Measurements from ENCODE around the gene ATP6V0A1.

ATP6V0A1 gene

DNA sequence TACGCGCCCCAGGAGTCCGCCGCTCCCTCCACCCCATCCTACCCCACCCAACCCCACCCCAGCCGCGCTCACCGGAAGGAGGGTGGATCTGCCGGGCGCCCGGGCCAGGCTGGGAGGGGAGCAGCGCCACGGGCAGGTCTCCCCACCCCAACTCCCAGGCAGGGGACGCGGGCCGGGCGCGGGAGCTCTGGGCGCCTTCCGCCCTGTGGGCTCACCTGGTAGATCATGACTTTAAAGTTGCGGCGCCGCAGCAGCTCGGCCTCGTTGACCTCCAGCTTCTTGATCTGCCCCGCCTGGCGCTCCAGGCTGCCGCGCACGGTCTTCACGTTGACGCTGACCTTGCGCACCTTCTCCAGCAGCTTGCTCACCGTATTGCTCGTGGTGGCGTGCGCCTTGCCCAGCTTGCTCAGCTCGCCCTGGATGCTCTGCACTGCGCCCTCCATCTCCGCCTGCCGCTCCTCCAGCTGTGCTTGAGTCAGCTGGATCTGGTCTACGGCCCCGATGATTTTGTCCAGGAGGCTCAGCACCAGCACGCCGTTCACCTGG, 36.2 kb upstream of the ATP6V0A1 start:
- Histone ChIP-seq H2BK5ac (ENCODE audit: low read length) (no peak overlapping the region), H4K5ac (ENCODE audit: low read length) (no peak overlapping the region), H3K79me2 (ENCODE audit: control insufficient read depth, insufficient read depth, low read length) (no peaks in the 10 kb centered on the region), H4K8ac (ENCODE audit: low read depth, low read length) (no peak overlapping the region), H3K23ac (ENCODE audit: low read length) (no peak overlapping the region), H3K27ac (ENCODE audit: low read depth, low read length) (no peak overlapping the region), H2AK5ac (ENCODE audit: low read length) (no peak overlapping the region), H3K79me1 (ENCODE audit: low read length) (no peaks in the 10 kb centered on the region), H3K36me3 (ENCODE audit: control insufficient read depth, insufficient read depth, low read length) (no peaks in the 10 kb centered on the region), H3K9ac (ENCODE audit: low read length) (peak overlapping the region; percentile 77), H3K27me3 (ENCODE audit: insufficient read depth, low read length, poor library complexity) (no peaks in the 10 kb centered on the region), H2BK15ac (replicated peaks; ENCODE audit: low read depth) (no peak overlapping the region), H2BK120ac (ENCODE audit: low read depth, low read length) (no peak overlapping the region), H3K4me1 (ENCODE audit: control insufficient read depth, low read depth, low read length) (no peaks in the 10 kb centered on the region), H3K4me2 (ENCODE audit: low read length) (peak overlapping the region; percentile 99), H3K56ac (ENCODE audit: low read length) (peak overlapping the region; percentile 89), H3K4ac (ENCODE audit: low read depth, low read length) (no peak overlapping the region), H3K18ac (ENCODE audit: low read length) (peak overlapping the region; percentile 20), H3K4me3 (ENCODE audit: low read length) (peak overlapping the region; percentile 72)
- peak; percentile 68 for DNase-seq
- no CpG with 5 or more reads among the region's 44 CpGs for WGBS (ENCODE audit: extremely low coverage, insufficient coverage, low lambda C conversion rate)

DNA sequence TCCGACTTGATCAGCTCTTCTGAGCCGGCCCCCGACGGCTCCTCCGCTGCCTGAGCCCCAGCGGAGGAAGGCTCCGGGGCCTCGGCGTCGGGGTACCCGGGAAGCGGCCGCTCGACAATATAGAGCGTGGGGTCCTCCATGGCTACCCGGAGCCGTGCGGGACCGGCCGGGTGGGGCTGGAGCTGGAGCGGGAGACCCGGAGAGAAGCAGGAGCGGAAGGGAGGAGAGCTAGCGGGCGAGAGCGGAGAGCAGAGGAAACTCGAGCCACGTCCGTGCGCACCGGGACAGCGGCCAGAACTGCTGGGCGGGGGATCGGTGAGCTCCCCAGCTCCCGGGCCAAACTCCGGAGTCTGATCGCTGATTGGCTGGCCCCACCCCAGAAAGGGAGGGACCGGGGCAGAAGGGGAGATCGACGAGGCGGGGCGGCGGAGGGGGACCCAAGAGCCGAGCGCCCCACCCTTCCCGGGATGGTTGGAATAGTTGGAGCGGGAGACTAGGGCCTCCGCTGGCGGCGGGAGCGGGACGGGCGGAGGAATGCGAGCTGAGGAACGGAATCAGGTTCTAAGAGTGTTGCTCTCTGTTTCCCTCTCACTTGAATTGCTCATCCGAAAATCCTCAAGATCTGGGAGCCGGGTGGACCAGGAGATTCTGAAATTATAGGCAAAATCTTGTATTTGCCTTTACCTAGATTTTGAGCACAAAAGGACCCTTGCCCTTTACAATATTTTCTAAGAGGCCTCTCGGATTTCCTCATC, 35.5 kb upstream of the ATP6V0A1 start, which contains the start of gene CAVIN1:
Gene CAVIN1 (minus strand): TSS at position 299 of the 755 bp plus-strand sequence. CDS start 159 bp downstream, at position 140.
- H3K4me1 ChIP-seq (ENCODE audit: control insufficient read depth, low read depth, low read length): no peaks in the 10 kb centered on the region
- H2BK5ac ChIP-seq (ENCODE audit: low read length): no peak within 1 kb of the TSS
- WGBS (ENCODE audit: extremely low coverage, insufficient coverage, low lambda C conversion rate): no CpG with 5 or more reads among the region's 58 CpGs
- H3K4me2 ChIP-seq (ENCODE audit: low read length): peak within 1 kb of the TSS; percentile 99
- peak within 1 kb of the TSS; percentile 89 for H3K56ac ChIP-seq (ENCODE audit: low read length)
- H4K5ac ChIP-seq (ENCODE audit: low read length): no peak within 1 kb of the TSS
- H3K23ac ChIP-seq (ENCODE audit: low read length): no peak within 1 kb of the TSS
- no peaks in the 10 kb centered on the region for H3K36me3 ChIP-seq (ENCODE audit: control insufficient read depth, insufficient read depth, low read length)
- peak within 1 kb of the TSS; percentile 20 for H3K18ac ChIP-seq (ENCODE audit: low read length)
- no peak within 1 kb of the TSS for H2AK5ac ChIP-seq (ENCODE audit: low read length)
- H3K4me3 ChIP-seq (ENCODE audit: low read length): peak within 1 kb of the TSS; percentile 72
- H4K8ac ChIP-seq (ENCODE audit: low read depth, low read length): no peak within 1 kb of the TSS
- peak within 1 kb of the TSS; percentile 77 for H3K9ac ChIP-seq (ENCODE audit: low read length)
- H2BK120ac ChIP-seq (ENCODE audit: low read depth, low read length): no peak within 1 kb of the TSS
- DNase-seq: peak; percentile 94
- no peaks in the 10 kb centered on the region for H3K27me3 ChIP-seq (ENCODE audit: insufficient read depth, low read length, poor library complexity)
- no peak within 1 kb of the TSS for H3K4ac ChIP-seq (ENCODE audit: low read depth, low read length)
- peak within 1 kb of the TSS; percentile 58 for H3K27ac ChIP-seq (ENCODE audit: low read depth, low read length)
- no peaks in the 10 kb centered on the region for H3K79me1 ChIP-seq (ENCODE audit: low read length)
- no peaks in the 10 kb centered on the region for H3K79me2 ChIP-seq (ENCODE audit: control insufficient read depth, insufficient read depth, low read length)
- no peak within 1 kb of the TSS for H2BK15ac ChIP-seq (replicated peaks; ENCODE audit: low read depth)

DNA sequence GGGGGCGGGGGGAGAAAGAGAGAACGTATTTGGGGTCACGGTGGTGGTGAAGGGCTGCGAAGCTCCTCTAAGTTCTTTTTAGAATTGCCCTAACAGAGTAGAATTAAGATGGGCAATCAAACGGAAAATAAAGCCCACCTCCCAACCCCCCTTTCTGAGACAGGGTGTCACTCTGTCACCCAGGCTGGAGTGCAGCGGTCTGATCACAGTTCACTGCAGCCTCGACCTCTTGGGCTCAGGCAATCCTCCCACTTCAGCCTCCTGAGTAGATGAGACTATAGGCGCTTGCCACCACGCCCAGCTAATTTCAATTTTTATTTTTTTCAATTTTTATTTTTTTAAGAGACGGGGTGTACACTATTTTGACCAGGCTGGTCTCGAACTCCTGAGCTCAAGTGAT, 34.9 kb upstream of the ATP6V0A1 start:
- Histone ChIP-seq H3K9ac (ENCODE audit: low read length) (no peak overlapping the region), H3K79me1 (ENCODE audit: low read length) (no peaks in the 10 kb centered on the region), H2BK120ac (ENCODE audit: low read depth, low read length) (no peak overlapping the region), H4K8ac (ENCODE audit: low read depth, low read length) (no peak overlapping the region), H3K4me3 (ENCODE audit: low read length) (no peak overlapping the region), H3K23ac (ENCODE audit: low read length) (no peak overlapping the region), H3K4me1 (ENCODE audit: control insufficient read depth, low read depth, low read length) (no peaks in the 10 kb centered on the region), H3K18ac (ENCODE audit: low read length) (no peak overlapping the region), H3K27ac (ENCODE audit: low read depth, low read length) (no peak overlapping the region), H2BK5ac (ENCODE audit: low read length) (no peak overlapping the region), H3K4ac (ENCODE audit: low read depth, low read length) (no peak overlapping the region), H4K5ac (ENCODE audit: low read length) (no peak overlapping the region), H3K56ac (ENCODE audit: low read length) (peak overlapping the region; percentile 67), H3K27me3 (ENCODE audit: insufficient read depth, low read length, poor library complexity) (no peaks in the 10 kb centered on the region), H3K79me2 (ENCODE audit: control insufficient read depth, insufficient read depth, low read length) (no peaks in the 10 kb centered on the region), H2AK5ac (ENCODE audit: low read length) (no peak overlapping the region), H3K4me2 (ENCODE audit: low read length) (no peak overlapping the region), H2BK15ac (replicated peaks; ENCODE audit: low read depth) (no peak overlapping the region), H3K36me3 (ENCODE audit: control insufficient read depth, insufficient read depth, low read length) (no peaks in the 10 kb centered on the region)
- WGBS (ENCODE audit: extremely low coverage, insufficient coverage, low lambda C conversion rate): no CpG with 5 or more reads among the region's 11 CpGs
- no peak for DNase-seq

DNA sequence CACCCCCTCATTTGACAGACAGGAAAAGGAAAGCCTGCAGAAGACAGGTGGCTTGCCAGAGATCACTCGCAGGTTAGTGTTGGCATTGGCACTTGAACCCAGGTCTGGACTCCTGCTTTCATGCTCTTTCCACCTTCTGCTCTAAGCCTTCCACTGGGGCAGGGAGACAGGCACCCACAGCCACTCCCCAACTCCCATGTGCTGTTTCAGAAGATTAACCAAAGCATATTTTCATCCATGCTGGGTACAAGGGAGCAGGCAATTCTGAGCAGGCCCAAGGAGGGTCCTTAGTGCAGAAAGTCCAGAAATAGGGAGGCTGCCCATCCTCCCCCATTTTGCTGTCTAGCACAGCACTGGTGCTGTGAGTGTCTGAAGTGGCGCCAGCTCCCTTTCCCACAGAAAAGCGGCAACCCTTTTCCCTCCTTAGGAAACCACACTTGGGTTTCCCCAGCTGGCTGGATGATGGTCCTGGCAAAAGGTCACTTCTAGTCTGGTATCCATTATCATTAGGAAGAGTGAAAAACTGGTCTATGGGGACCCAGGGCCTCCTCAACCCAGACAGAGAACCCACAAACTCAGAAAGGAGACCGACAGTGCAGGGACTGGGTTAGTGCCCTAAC, 33.6 kb upstream of the ATP6V0A1 start:
- no peaks in the 10 kb centered on the region for H3K36me3 ChIP-seq (ENCODE audit: control insufficient read depth, insufficient read depth, low read length)
- no peak overlapping the region for H2AK5ac ChIP-seq (ENCODE audit: low read length)
- DNase-seq: no peak
- H3K56ac ChIP-seq (ENCODE audit: low read length): no peak overlapping the region
- no peak overlapping the region for H3K4me2 ChIP-seq (ENCODE audit: low read length)
- H3K9ac ChIP-seq (ENCODE audit: low read length): no peak overlapping the region
- no peaks in the 10 kb centered on the region for H3K4me1 ChIP-seq (ENCODE audit: control insufficient read depth, low read depth, low read length)
- H3K79me2 ChIP-seq (ENCODE audit: control insufficient read depth, insufficient read depth, low read length): no peaks in the 10 kb centered on the region
- H2BK5ac ChIP-seq (ENCODE audit: low read length): no peak overlapping the region
- no peak overlapping the region for H3K18ac ChIP-seq (ENCODE audit: low read length)
- no peak overlapping the region for H3K4ac ChIP-seq (ENCODE audit: low read depth, low read length)
- no peak overlapping the region for H3K27ac ChIP-seq (ENCODE audit: low read depth, low read length)
- H3K4me3 ChIP-seq (ENCODE audit: low read length): no peak overlapping the region
- no CpG with 5 or more reads among the region's 4 CpGs for WGBS (ENCODE audit: extremely low coverage, insufficient coverage, low lambda C conversion rate)
- H2BK15ac ChIP-seq (replicated peaks; ENCODE audit: low read depth): no peak overlapping the region
- H2BK120ac ChIP-seq (ENCODE audit: low read depth, low read length): no peak overlapping the region
- no peak overlapping the region for H3K23ac ChIP-seq (ENCODE audit: low read length)
- H3K27me3 ChIP-seq (ENCODE audit: insufficient read depth, low read length, poor library complexity): no peaks in the 10 kb centered on the region
- H4K5ac ChIP-seq (ENCODE audit: low read length): no peak overlapping the region
- no peak overlapping the region for H4K8ac ChIP-seq (ENCODE audit: low read depth, low read length)
- H3K79me1 ChIP-seq (ENCODE audit: low read length): no peaks in the 10 kb centered on the region

DNA sequence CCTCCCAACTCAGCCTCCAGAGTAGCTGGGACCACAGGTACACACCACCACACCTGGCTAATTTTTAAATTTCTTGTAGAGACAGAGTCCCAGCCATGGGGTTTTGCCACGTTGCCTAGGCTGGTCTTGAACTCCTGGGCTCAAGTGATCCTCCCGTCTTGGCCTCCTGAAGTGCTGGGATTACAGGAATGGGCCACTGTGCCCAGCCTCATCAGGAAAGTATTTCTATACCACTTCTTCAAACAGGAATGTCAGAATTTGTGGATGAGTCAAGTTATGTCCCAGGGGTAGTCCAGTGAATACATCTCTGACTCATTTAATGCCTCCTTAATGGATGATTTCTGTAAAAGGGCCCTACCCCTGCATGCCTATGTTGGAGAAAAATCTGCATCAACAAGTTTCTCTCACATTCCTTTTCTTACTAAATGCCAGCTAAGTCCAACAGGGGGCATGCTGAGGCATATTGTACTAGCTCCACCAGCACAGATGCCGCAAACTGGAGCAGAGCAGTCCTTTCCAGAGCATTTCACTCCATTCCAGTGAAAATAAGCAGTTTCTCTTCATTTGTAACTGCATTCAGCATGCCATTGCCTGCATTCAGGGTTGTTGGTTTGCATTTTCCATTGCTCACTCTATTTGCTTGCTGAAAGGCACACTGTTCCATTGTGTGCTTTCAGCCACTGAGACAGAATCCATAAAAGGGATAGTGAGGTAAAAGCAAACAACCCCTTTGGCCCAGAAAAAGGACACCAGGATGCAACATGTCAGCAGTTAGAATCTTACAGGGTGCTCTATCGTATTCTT, 30.3 kb upstream of the ATP6V0A1 start:
- Histone ChIP-seq H3K56ac (ENCODE audit: low read length) (no peak overlapping the region), H3K23ac (ENCODE audit: low read length) (no peak overlapping the region), H3K4ac (ENCODE audit: low read depth, low read length) (no peak overlapping the region), H3K4me1 (ENCODE audit: control insufficient read depth, low read depth, low read length) (no peaks in the 10 kb centered on the region), H3K27me3 (ENCODE audit: insufficient read depth, low read length, poor library complexity) (no peaks in the 10 kb centered on the region), H3K18ac (ENCODE audit: low read length) (no peak overlapping the region), H2BK120ac (ENCODE audit: low read depth, low read length) (no peak overlapping the region), H2BK5ac (ENCODE audit: low read length) (no peak overlapping the region), H3K36me3 (ENCODE audit: control insufficient read depth, insufficient read depth, low read length) (no peaks in the 10 kb centered on the region), H2BK15ac (replicated peaks; ENCODE audit: low read depth) (no peak overlapping the region), H2AK5ac (ENCODE audit: low read length) (no peak overlapping the region), H4K5ac (ENCODE audit: low read length) (no peak overlapping the region), H3K4me3 (ENCODE audit: low read length) (no peak overlapping the region), H3K27ac (ENCODE audit: low read depth, low read length) (no peak overlapping the region), H3K79me1 (ENCODE audit: low read length) (no peaks in the 10 kb centered on the region), H3K79me2 (ENCODE audit: control insufficient read depth, insufficient read depth, low read length) (no peaks in the 10 kb centered on the region), H3K9ac (ENCODE audit: low read length) (no peak overlapping the region), H4K8ac (ENCODE audit: low read depth, low read length) (no peak overlapping the region), H3K4me2 (ENCODE audit: low read length) (no peak overlapping the region)
- no CpG with 5 or more reads among the region's 4 CpGs for WGBS (ENCODE audit: extremely low coverage, insufficient coverage, low lambda C conversion rate)
- peak; percentile 89 for DNase-seq
